GM12873 (cell line): ENCODE data around the gene PTPRN2.

Source experiments
- TF ChIP-seq, protein P1 (sequence below): IDR thresholded peaks from 2 replicates; pipeline ENCODE4 v1.5.1; 2012; ENCODE audit warnings: low read depth, mild to moderate bottlenecking, moderate library complexity, low read length, control low read depth; ENCODE audit not compliant: insufficient read depth; ENCODE audit errors: missing control alignments

Gene PTPRN2

DNA sequence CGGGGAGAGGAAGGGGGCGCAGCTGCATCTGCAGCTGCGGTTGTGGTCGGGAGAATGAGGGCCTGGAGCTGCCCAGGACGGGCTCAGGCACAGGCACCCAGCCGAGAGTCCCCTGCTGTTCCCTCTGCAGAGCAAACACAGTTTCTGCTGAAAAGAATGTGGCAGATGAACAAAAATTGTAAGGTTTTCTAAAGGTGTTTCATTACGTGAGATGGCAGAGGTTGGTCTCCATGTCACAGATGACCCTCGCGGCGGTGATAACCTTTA is 794.6 kb downstream of the PTPRN2 start:
- TF ChIP-seq, protein P1, sequence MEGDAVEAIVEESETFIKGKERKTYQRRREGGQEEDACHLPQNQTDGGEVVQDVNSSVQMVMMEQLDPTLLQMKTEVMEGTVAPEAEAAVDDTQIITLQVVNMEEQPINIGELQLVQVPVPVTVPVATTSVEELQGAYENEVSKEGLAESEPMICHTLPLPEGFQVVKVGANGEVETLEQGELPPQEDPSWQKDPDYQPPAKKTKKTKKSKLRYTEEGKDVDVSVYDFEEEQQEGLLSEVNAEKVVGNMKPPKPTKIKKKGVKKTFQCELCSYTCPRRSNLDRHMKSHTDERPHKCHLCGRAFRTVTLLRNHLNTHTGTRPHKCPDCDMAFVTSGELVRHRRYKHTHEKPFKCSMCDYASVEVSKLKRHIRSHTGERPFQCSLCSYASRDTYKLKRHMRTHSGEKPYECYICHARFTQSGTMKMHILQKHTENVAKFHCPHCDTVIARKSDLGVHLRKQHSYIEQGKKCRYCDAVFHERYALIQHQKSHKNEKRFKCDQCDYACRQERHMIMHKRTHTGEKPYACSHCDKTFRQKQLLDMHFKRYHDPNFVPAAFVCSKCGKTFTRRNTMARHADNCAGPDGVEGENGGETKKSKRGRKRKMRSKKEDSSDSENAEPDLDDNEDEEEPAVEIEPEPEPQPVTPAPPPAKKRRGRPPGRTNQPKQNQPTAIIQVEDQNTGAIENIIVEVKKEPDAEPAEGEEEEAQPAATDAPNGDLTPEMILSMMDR, result no peak

DNA sequence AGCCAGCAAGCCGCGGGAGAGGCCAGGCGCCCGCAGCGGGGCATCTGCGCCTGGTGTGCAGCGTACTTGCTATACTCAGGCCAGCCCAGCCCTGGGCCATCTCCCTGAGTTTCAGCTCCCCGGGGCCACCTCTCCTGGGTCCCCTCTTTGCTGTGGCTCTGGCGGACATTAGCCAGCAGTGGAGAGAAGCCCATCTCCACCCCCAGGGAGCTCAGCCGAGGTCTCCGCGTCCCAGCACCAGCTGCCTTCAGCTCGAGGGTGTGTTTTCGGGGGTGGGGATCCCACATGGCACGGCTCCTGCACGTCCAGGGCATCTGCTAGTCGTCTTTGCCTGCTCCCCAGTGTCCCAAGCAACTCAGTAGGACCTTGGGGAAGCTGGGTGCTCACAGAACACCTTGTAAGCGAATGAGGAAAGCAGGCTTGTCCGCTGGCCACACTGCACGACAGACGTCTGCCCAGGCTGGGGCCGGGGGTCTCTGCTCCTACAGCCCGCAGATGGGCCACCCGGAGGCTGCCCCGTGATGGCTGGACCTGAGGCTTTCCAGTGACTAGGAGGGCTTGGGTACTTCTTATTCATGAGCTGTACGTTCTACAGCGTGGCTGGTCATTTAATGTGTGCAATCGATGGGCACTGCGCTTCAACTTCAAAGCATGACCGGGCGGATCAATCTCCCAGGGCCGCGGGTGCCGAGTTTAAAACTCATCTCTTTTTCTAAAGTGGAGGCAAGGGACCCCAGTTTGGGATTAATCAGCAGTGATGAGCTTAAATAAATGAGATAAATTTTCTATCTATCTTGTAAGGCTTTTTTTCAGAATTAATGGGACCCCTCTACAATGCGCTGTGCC is 795.2 kb downstream of the PTPRN2 start:
- TF ChIP-seq, protein P1, result no peak

DNA sequence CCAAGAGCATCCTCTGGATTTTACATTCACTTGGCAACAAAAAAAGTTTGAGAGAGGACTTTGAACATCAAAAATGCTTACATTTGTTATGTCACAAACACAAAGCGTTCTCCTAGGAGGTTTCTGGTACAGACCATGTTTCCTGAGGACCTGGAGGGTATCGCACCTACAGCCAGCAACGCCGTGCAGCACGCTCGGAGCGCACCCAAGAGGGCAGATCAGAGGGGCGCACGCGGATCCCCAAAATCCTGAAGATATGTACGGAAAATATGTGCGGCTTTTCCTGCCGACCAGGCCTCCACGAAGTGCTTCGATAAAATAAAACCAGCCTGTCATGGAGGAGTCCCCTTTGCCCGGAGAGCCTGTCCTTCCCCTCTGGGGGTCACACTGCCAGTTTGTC is 796.0 kb downstream of the PTPRN2 start:
- TF ChIP-seq, protein P1, result no peak

DNA sequence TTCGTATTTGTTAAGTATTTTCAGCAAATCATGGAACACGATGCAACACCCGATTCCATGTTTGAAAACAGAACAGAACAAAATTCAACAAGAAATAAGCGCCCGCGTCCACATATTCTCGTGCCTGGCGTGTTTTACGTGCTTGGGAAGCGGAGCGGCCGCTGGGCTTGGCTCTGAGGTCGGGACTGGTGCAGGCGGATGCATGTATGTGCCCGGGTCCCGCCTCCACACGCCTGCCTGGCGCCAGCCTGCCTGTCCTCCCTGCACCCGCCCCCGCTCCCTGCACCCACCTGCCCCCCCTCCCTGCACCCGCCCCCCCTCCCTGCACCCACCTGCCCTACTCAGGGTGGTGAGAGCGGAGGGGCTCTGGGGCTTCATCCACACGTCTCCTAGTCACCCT is 796.4 kb downstream of the PTPRN2 start:
- TF ChIP-seq, protein P1, result no peak

DNA sequence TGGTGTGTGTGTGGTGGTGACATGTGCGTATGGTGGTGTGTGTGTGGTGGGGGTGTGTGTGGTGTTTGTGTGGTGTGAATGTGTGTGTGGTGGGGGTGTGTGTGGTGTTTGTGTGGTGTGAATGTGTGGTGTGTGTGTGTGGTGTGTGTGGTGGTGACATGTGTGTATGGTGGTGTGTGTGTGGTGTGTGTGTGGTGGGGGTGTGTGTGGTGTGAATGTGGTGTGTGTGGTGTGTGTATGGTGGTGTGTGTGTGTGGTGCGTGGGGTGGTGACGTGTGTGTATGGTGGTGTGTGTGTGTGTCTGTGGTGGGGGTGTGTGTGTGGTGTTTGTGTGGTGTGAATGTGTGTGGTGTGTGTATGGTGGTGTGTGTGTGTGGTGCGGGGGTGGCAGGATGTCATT is 797.7 kb downstream of the PTPRN2 start:
- TF ChIP-seq, protein P1, result no peak

DNA sequence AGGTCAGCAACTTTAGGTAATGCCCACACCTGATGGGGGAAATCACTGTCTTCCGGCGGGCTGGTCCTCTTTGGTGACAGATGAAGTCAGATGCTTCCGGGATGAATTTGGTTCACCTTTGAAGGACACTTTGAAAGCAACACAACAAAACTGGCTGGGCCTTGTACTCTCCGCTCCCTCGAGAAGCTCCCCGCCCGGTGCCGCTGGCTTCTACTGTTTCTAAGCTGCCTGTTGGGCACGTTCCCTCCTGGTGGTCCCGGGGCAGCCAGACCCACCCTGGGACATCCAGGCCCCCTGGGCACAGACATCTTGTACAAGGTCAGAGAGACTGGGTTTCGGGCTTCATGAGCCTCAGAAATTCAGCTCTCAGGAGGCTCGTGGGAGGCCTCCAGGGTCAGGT is 798.5 kb downstream of the PTPRN2 start:
- TF ChIP-seq, protein P1, result no peak

DNA sequence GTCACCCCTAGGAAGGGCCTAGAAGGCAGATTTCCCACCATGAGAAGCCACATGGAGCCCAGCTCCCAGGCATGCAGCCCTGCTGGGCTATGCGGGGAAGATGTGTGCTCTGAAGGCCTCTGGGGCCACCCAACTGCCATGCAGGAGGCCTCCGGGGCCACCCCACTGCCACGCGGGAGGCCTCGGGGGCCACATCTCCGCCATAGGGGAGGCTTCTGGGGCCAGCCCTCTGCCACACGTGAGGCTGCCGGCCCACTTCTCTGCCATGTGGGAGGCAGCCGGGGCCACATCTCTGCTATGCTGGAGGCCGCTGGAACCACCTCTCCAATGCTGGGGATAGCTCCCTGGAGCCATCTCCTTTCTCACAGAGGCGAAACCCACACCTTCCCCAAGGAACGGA is 799.0 kb downstream of the PTPRN2 start:
- TF ChIP-seq, protein P1, result no peak
